Measurements from ENCODE around the gene ANKRD17.
"Not testable (repeated sequence)": the region's sequence is repeated elsewhere in the genome, so short reads cannot be mapped to it uniquely, and the experiment has no call there.

ANKRD17 gene, protein sequence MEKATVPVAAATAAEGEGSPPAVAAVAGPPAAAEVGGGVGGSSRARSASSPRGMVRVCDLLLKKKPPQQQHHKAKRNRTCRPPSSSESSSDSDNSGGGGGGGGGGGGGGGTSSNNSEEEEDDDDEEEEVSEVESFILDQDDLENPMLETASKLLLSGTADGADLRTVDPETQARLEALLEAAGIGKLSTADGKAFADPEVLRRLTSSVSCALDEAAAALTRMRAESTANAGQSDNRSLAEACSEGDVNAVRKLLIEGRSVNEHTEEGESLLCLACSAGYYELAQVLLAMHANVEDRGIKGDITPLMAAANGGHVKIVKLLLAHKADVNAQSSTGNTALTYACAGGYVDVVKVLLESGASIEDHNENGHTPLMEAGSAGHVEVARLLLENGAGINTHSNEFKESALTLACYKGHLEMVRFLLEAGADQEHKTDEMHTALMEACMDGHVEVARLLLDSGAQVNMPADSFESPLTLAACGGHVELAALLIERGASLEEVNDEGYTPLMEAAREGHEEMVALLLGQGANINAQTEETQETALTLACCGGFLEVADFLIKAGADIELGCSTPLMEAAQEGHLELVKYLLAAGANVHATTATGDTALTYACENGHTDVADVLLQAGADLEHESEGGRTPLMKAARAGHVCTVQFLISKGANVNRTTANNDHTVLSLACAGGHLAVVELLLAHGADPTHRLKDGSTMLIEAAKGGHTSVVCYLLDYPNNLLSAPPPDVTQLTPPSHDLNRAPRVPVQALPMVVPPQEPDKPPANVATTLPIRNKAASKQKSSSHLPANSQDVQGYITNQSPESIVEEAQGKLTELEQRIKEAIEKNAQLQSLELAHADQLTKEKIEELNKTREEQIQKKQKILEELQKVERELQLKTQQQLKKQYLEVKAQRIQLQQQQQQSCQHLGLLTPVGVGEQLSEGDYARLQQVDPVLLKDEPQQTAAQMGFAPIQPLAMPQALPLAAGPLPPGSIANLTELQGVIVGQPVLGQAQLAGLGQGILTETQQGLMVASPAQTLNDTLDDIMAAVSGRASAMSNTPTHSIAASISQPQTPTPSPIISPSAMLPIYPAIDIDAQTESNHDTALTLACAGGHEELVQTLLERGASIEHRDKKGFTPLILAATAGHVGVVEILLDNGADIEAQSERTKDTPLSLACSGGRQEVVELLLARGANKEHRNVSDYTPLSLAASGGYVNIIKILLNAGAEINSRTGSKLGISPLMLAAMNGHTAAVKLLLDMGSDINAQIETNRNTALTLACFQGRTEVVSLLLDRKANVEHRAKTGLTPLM (N-terminal part only)

DNA sequence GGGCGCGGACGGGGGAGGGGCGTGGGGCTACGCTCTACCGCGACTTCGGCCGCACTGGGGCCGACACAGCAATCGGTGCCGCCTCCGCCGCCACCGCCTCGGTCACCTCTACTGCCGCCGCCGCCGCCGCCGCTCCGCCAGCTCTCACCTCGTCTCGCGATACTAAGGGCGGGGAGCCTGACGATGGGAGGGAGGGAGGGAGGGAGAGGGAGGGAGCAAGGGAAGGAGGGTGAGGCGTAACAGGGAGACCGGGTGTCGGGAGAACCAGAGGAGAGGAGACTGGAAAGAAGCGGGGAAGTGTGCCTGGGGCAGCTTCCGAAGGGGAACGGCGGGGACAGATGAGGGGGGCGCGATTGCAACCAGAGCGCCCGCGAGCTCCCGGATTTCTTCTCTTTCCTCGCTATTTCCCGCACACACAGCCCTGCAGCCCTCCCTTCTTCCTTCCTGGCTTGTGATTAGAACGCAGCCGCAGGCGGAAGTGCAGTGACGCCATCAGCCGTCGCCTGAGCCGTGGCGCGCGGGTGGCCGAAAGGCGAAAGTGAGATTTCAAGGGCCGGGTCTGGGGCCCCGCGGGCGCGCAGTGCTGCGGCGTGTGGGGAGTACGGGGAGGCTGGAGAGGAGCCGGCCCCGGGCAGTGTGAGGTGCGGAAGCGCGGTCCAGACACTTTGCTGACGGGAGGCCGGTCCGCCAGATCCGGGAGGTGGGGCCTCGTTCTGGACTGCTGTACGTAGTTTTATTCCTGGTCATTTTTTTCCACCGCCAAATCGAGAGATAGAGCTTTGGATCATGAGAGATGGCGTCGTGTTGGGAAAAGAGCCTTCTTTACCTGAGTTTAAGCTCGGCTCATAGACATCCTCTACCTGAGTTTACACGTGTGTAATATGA, at the start of gene ANKRD17:
Gene ANKRD17 (minus strand): TSS at position 113 of the 885 bp plus-strand sequence. CDS start 130 bp downstream, outside the sequence.
- DNase-seq: peak; percentile 91 to 93

DNA sequence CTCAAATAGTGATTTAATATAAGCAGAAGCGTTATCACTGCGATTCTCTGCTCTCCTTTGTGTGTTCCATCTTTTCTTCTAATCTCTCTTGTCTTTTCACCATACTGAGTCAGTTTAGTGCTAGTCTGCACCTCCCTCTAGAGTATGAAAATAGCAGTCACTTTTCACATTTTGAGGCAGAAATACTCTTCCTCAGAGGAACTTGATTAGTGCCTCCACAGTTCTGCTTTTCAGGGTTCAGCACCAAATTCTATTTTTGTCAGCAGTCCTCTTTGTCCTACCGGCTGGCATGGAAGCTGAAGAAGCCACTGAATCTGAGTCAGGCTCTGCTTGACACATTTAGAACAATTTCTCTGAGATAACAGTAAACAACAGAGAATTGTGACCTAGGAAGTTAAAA, 49.7 kb upstream of the ANKRD17 start:
- peak in 1 of 2 donors; percentile 4 for DNase-seq

DNA sequence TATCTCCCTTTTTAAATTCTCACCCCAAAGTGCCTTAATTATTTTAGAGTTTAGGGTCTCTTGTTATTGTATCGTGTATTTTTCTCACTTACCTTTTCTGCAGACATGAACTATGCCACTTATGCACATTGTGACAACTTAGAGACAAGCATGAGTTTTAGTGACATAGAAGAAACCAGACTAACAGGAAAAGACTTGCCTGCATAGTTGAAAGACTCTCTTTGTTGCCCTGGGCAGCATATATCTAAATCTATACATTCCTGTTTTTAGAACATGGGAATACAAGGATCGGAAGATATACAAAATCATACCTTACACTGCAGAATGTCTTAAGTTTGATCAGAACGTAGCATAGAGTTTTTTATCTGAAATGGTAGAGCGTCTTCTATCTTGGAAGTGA, 45.1 kb upstream of the ANKRD17 start:
- no peak for DNase-seq

DNA sequence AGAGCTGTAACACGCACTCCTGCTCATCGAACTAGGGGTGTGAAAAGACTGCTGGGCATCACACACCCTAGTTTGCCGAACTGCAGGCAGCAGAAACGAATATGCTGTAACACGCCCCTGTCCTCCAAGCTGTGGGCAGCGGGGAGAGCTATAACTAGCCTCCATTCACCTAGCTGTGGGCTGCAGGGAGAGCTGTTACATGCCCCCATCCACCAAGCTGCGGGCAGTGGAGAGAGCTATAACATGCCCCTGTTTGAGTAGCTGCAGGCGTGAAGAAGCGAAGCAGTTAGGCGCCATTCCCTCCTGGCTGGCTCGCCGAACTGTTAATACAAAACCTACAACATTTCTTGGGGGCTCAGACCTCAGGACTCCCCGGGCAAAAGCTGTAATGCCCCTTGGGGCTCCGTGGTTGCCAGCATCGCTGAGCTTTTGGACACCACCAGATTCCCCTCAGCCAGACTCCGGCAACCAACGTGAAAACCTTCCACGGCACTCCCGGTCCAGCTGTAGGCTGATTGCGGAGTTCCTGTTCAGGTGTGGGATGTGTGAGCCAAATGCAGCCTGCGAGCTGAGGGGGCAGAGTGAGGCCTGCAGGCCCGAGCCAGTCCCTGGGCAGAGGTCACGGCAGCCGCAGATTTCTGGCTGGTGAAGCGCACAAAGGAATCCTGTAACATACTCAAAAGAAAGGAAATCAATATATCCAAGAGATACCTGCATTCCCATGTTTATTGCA, 41.1 kb upstream of the ANKRD17 start:
- no peak for DNase-seq

DNA sequence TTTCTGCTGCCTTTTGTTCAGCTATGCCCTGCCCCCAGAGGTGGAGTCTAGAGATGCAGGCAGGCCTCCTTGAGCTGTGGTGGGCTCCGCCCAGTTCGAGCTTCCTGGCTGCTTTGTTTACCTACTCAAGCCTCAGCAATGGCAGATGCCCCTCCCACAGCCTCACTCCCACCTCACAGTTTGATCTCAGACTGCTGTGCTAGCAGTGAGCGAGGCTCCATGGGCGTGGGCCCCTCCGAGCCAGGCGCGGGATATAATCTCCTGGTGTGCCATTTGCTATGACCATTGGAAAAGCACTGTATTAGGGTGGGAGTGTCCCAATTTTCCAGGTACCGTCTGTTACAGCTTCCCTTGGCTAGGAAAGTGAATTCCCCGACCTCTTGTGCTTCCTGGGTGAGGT, 34.1 kb upstream of the ANKRD17 start:
- not testable (repeated sequence) for DNase-seq

DNA sequence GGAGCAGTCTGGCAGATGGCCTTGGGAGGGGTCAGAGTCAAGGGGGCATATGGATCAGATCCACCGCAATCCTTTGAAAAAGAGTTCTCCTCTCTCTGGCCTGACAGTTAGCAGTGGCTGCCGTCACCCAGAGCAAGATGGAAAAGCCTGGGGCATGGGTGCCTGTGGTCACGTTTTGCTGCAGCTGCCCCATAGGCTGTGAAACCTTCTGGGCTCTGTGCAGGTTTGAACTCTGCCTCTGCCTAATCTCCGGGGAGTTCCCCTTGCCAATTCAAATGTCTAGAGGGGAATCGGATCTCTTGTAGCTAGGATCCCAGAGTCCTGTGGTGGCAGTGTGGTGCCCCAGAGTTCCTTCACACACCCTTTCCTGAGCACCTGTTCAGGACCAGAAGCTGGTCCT, 23.4 kb upstream of the ANKRD17 start:
- no peak for DNase-seq

DNA sequence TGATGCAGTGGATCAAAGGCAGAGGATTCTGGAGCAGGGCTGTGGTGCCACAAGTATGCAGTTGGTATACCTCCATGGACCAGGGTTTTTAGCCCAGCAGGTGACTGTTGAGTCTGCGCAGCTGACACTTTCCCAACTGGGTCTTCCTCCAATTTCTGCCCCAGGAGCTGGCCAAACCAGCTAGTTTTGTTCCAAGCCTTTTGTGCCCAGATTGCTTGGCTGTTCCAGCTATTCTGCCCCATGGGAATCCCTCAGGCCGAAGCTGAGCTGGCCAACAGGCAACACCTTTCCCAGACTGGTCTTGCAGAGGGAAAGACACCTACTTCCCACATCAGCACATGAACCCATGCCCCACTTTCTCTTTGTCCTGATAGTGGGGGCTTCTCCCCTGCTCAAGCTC, 22.8 kb upstream of the ANKRD17 start:
- DNase-seq: no peak

DNA sequence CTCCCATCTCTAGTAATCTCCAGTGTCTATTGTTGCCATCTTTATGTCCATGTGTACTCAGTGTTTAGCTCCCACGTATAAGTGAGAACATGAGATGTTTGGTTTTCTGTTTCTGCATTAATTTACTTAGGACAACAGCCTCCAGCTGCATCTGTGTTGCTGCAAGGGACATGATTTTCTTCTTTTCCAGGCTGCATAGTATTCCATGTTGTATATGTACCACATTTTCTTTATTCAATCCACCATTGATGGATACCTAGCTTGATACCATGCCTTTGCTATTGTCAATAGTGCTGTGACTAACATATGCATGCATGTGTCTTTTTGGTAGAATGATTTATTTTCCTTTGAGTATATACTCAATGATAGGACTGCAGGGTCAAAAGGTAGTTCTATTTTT, 18.6 kb upstream of the ANKRD17 start:
- DNase-seq: no peak

DNA sequence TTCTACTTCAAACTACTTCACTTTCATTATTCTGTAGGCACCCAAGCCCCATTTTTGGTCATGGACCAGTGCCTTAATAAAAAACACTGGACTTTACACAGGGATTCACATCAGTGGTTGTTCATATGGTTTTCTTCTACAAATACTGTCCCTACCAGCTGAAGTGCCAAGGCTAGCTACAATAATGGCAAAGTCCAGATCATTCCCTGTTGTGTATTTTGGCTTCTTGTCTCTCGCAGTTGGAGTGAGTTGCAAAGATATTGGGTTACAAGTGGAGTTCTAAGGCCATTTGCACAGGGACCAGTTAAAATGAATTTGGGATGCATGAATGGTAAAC, 16.7 kb upstream of the ANKRD17 start:
- no peak for DNase-seq

DNA sequence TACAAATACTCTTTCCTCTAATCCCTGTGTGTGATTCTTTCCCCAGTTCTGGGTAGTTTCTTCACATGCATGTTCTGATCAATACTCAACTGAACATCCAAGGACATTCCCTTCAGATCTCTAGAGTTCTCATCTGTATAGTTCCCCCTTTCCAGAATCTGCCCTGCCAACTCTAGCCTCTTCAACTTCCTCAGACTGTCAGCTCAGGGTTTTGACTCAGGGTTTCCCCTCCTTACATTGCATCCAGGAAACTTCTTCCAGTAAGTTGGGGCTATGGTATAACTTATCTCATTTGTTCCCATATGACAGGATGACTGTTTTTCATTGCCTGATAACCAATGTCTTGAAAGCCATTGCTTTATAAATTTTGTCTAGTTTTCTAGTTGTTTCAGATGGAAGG, 14.2 kb upstream of the ANKRD17 start:
- DNase-seq: no peak

DNA sequence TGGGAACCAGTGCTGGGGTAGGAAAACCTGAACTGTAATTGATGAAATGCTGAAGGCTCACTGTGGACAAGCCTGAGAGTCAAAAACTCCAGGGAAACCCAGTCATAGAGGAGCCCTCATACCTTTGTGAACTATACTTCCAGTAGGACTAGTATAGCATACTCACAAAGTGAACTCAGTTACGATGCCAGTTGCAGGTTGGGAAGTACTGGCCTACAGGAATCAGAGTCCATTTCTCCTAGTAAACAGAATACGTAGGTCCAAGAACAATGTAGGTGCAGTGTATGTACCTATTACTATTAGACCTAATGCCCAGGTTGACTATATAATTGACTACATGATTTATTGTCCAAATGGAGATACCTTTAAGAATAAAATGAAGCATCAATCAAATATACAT, 8.5 kb upstream of the ANKRD17 start:
- no peak for DNase-seq

DNA sequence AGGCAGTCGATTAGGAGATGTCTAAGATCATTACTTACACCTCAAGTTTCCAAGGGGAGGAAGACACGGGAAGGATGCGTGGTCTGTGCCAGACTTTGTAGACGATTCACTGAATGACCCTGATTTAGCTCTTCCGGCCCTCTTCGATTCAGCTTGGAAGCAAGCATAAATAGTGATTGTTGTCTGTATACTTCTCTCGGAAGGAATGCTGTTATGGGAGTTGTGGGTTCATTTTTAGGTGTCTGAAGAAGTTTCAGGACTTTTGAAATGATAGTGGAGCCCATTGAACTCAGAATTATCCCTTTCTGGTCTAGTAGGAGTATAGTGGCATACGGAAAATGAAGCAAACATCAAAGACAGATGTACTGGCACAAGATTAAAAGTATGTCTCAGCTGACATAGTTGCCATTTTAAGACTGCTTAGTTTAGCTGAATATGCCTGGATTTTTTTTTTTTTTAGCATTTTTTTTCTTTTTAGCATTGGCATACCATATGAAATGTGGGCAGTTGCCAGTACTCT, 1.0 kb upstream of the ANKRD17 start:
- no peak for DNase-seq

DNA sequence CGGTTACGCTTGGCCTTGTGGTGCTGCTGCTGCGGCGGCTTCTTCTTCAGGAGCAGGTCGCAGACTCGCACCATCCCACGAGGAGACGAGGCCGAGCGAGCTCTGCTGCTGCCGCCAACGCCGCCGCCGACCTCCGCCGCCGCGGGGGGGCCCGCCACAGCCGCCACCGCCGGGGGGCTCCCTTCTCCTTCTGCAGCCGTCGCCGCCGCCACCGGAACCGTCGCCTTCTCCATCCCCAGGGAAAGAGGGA, 237 bp downstream of the ANKRD17 start:
- no peak for DNase-seq

DNA sequence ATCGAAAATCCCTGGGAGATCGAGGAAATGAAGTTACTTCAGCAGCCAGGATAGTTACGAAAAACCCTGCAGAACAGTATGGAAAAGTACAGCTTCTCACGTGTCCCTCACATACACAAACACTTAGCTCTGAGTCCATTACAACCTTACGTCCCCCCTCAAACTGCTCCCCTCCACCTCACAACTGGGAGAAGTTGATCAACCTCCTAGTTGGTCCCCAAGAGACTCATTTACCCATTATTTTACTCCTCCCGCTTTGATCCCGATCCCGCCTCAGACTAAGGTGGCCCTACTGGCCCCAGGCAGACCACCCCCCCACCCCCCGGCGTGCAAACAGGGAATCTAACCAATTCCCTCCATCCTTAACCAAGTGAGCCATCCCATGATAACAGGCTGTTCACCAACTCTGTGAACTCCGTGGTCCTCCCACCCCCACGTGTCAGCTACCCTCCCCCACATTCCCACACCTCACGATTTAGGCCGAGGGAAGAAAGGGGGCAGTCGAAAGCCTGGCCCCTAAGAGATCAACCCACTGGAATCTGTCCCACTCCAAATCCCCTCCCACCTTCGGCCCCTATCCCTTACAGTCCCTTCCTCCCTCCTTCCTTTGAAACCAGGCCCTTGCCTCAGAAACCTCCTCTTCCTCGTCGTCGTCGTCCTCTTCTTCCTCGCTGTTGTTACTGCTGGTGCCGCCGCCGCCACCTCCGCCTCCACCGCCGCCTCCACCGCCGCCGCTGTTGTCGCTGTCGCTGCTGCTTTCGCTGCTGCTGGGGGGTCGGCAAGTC, 755 bp downstream of the ANKRD17 start:
- peak; percentile 9 to 22 for DNase-seq

DNA sequence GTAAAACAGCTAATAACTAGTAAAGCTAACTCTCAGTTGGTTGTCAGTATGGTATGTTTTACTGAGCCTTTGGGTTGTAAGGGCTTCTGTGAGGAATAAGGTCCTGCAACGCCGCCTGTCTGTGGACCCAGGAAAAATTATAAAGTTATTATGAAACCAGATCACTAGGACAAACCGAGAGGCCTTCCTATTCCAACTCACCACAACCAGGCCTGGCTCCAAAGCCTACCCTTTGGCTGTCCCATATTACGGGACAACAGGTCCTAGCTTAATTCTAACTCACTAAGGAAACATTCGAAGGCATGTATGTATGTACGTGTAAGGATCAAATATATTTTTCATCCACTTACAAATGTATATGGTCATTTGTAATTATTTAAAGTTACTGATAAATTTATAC, 1.4 kb downstream of the ANKRD17 start:
- peak; percentile 69 to 81 for DNase-seq

DNA sequence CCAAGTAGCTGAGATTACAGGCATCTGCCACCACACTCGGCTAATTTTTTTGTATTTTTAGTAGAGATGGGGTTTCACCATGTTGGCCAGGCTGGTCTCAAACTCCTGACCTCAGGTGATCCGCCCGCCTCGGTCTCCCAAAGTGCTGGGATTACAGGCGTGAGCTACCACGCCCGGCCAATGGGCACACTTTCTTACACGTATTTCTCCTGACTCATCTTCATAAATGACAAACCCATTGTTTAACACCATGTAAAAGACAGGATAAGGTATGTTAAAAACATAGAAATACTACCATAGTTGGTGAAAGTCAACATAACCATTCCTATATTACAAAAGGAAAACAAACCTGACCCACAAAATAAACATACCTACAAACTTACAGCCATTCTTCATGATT, 2.8 kb downstream of the ANKRD17 start:
- DNase-seq: not testable (repeated sequence)

DNA sequence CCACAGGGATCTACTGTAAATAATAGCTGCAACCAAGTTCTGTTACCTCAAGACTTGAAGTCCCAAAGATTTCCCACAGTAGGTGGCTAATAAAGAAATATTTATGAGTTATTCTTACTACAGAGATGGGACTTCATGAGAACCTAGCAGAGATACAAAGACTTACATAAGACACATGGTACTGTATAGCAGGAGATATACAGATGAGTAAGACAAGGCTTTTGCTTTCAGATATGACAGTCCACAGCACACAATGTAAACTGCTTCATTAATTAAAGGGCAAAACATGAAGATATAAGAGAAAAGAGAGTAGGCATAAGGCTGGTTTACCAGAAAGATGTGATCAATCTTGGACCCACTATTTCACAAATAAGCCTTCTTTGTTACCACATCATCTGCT, 6.6 kb downstream of the ANKRD17 start:
- DNase-seq: no peak

DNA sequence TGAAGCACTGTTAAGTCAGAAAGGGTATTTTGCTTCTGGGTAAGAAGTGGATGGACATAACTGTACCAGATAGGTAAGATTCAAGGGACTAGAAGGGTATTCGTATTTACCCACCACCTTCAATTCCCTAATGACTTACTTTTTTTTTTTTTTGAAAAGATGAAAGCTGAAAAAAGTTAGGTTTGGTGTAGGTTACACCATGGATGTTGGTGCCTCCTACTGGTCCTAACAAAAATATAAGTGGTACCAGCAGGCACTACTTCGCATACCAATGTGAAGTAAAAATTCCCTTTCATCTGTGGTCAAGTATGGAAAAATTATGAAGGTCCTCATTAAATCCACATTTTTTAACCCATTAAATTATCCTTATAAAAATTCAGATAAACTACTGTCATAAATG, 7.2 kb downstream of the ANKRD17 start:
- DNase-seq: no peak

DNA sequence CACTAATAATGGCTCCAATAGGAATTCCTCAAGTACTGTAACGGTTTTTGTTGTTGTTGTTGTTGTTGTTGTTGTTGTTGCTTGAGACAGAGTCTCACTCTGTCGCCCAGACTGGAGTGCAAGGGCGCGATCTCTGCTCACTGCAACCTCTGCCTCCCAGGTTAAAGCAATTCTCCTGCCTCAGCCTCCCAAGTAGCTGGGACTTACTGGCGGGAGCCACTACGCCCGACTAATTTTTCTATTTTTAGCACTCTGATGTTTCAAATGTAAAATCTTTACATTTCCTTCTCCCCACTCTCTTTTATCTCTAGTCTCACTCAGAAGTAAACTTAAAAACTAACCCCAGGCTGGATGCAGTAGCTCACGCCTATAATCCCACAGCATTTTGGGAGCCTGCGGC, 8.0 kb downstream of the ANKRD17 start:
- DNase-seq: no peak

DNA sequence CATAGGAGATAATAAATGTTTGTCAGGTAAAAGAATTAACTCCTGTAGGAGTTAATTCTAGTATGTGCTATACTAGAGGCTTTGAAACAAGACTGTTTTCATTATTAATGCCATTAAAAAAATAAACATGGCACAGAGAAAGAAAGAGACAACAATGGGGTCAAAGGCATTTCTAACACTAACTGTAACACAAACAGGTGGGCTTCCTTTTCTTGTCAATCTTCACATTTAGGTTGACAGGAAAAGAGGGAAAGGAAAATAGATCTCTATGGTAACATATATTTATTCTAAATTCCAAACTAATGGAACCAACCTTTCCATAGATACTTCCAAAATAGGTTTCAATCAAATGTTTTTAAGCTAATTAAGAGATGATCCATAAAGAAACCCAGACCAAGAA, 9.8 kb downstream of the ANKRD17 start:
- no peak for DNase-seq

DNA sequence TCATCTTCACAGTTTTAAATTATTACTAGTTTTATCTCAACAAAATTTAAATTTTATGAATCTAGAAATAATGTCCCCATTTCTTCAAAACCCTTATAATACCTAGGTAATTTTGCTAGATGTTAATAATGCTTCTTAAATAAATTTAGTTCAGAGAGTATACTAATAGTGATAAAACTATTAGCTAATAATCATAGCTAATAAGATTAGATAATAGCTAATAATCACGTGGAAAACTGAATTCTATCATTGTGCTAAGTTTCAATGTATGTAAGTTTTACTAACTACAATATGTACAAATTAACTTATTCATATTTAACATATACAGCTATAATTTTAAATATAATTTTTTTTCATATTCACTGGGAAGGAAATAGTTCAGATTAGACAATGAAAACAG, 10.2 kb downstream of the ANKRD17 start:
- no peak for DNase-seq
